Measurements from ENCODE around the gene EXOC3L4.

EXOC3L4 gene

GRCh38 chr14:103132381-103133209 is 38.1 kb downstream of the EXOC3L4 start:
- no peak for DNase-seq (ENCODE audit: low read depth in 2 of 2)

GRCh38 chr14:103133210-103134140 is 39.0 kb downstream of the EXOC3L4 start:
- no peak for DNase-seq (ENCODE audit: low read depth in 2 of 2)

- no peak for DNase-seq (ENCODE audit: low read depth in 2 of 2)
Observed at GRCh38 chr14:103134405-103134804, 39.9 kb downstream of the EXOC3L4 start.

GRCh38 chr14:103134919-103135318 is 40.4 kb downstream of the EXOC3L4 start:
- DNase-seq (ENCODE audit: low read depth in 2 of 2): no peak

- no peak for DNase-seq (ENCODE audit: low read depth in 2 of 2)
Observed at GRCh38 chr14:103135333-103136260, 41.1 kb downstream of the EXOC3L4 start.

GRCh38 chr14:103136388-103137271 is 42.1 kb downstream of the EXOC3L4 start:
- no peak for DNase-seq (ENCODE audit: low read depth in 2 of 2)

GRCh38 chr14:103137689-103138300 is 43.3 kb downstream of the EXOC3L4 start:
- DNase-seq (ENCODE audit: low read depth in 2 of 2): no peak

GRCh38 chr14:103138301-103139131 is 44.0 kb downstream of the EXOC3L4 start:
- no peak for DNase-seq (ENCODE audit: low read depth in 2 of 2)

GRCh38 chr14:103139132-103140025 is 44.9 kb downstream of the EXOC3L4 start:
- DNase-seq (ENCODE audit: low read depth in 2 of 2): no peak

- no peak for DNase-seq (ENCODE audit: low read depth in 2 of 2)
Observed at GRCh38 chr14:103140316-103141109, 46.0 kb downstream of the EXOC3L4 start.

- no peak for DNase-seq (ENCODE audit: low read depth in 2 of 2)
Observed at GRCh38 chr14:103141117-103141796, 46.7 kb downstream of the EXOC3L4 start.

GRCh38 chr14:103142026-103142425 is 47.5 kb downstream of the EXOC3L4 start:
- DNase-seq (ENCODE audit: low read depth in 2 of 2): no peak

GRCh38 chr14:103142721-103143302 is 48.3 kb downstream of the EXOC3L4 start:
- DNase-seq (ENCODE audit: low read depth in 2 of 2): no peak

GRCh38 chr14:103143506-103143905 is 49.0 kb downstream of the EXOC3L4 start:
- DNase-seq (ENCODE audit: low read depth in 2 of 2): no peak

- DNase-seq (ENCODE audit: low read depth in 2 of 2): no peak
Observed at GRCh38 chr14:103144085-103144484, 49.6 kb downstream of the EXOC3L4 start.

GRCh38 chr14:103146141-103146709 is 51.7 kb downstream of the EXOC3L4 start:
- no peak for DNase-seq (ENCODE audit: low read depth in 2 of 2)

Data from stimulated activated CD4-positive, alpha-beta T cell treated with anti-CD3 and anti-CD28 coated beads, Interleukin-1b, Interleukin-23, amount 100 ng/mL, for 1 hour (primary cell).